Measurements from ENCODE around the gene RNF157. TPM values are rescaled to one million over a fixed set of nuclear protein-coding genes. Genes with fewer than 3 reads are reported as not detected.

RNF157 gene
- total and polyA plus RNA-seq, 12 donors: 2.3 to 6.1 (median 4.5) TPM

GRCh38 chr17:76131692-76132573 lies 108.4 kb downstream of the RNF157 start:
- H3K9me3 ChIP-seq (replicated peaks in 1 of 3): no peaks in the 10 kb centered on the region
- WGBS, 4 donors: 68 to 82% (median 75%) methylated on average over 4 to 21 of the region's 21 CpGs
- intact Hi-C loops (cut with DNase I): no loop called here
- DNase-seq: no peak
- no peak overlapping the region for H3K4me3 ChIP-seq
- no peak overlapping the region for H3K27ac ChIP-seq
- no peaks in the 10 kb centered on the region for H3K4me1 ChIP-seq (replicated peaks in 1 of 2)
- no peaks in the 10 kb centered on the region for H3K36me3 ChIP-seq (replicated peaks in 1 of 2)
- peaks cover 29% of the 10 kb centered on the region for H3K27me3 ChIP-seq
- TF ChIP-seq CTCF (IDR thresholded peaks at IDR 0.05) (no peak), POLR2A (IDR thresholded peaks at IDR 0.05) (no peak)

GRCh38 chr17:76131051-76131691 lies 109.1 kb downstream of the RNF157 start:
- TF ChIP-seq CTCF (IDR thresholded peaks at IDR 0.05) (no peak), POLR2A (IDR thresholded peaks at IDR 0.05) (no peak)
- WGBS, 4 donors: 67 to 78% (median 70%) methylated on average over 20 to 21 of the region's 21 CpGs
- Histone ChIP-seq H3K27me3 (peaks cover 26% of the 10 kb centered on the region), H3K9me3 (replicated peaks in 1 of 3) (no peaks in the 10 kb centered on the region), H3K4me1 (replicated peaks in 1 of 2) (no peaks in the 10 kb centered on the region), H3K36me3 (replicated peaks in 1 of 2) (no peaks in the 10 kb centered on the region), H3K4me3 (no peak overlapping the region), H3K27ac (no peak overlapping the region)
- DNase-seq: no peak
- intact Hi-C loops (cut with DNase I): no loop called here

GRCh38 chr17:76130473-76130872 lies 109.8 kb downstream of the RNF157 start:
- intact Hi-C loops (cut with DNase I): no loop called here
- Histone ChIP-seq H3K4me1 (replicated peaks in 1 of 2) (no peaks in the 10 kb centered on the region), H3K9me3 (replicated peaks in 1 of 3) (no peaks in the 10 kb centered on the region), H3K27ac (no peak overlapping the region), H3K36me3 (replicated peaks in 1 of 2) (no peaks in the 10 kb centered on the region), H3K4me3 (no peak overlapping the region), H3K27me3 (peaks cover 26% of the 10 kb centered on the region)
- no peak for DNase-seq
- WGBS, 4 donors: 40 to 64% (median 56%) methylated on average over 8 to 13 of the region's 13 CpGs
- TF ChIP-seq CTCF (IDR thresholded peaks at IDR 0.05): no peak
- no peak for TF ChIP-seq POLR2A (IDR thresholded peaks at IDR 0.05)

- DNase-seq: no peak
- Histone ChIP-seq H3K4me3 (no peak overlapping the region), H3K27ac (no peak overlapping the region), H3K9me3 (replicated peaks in 1 of 3) (no peaks in the 10 kb centered on the region), H3K27me3 (peaks cover 5% of the 10 kb centered on the region), H3K4me1 (replicated peaks in 1 of 2) (peaks cover 0 to 4% of the 10 kb centered on the region in 2 donors), H3K36me3 (replicated peaks in 1 of 2) (no peaks in the 10 kb centered on the region)
- WGBS, 4 donors: 92 to 100% (median 99%) methylated on average over 1 of the region's 1 CpG
- intact Hi-C loops (cut with DNase I): no loop called here
- TF ChIP-seq CTCF (IDR thresholded peaks at IDR 0.05): no peak
- no peak for TF ChIP-seq POLR2A (IDR thresholded peaks at IDR 0.05)
Measured at GRCh38 chr17:76125922-76126321, 114.4 kb downstream of the RNF157 start.

All from adrenal gland (tissue), 12 donors.